Tibial artery (tissue), 4 donors: ENCODE data around the gene SRMS.

Experiments
- DNase-seq, 2 donors: peaks; one replicate each; pipeline ENCODE4 v3.0.0-alpha.2; 2019
- H3K27ac ChIP-seq, 2 donors: fragments of 200-600 bp; sonication (generic) in 1 of 2; 1 replicate in 1 of 2; 2 replicates in 1 of 2; pipeline ENCODE4 v1.5.1; 2018 to 2019; ENCODE audit warnings: mild to moderate bottlenecking in 1 of 2
- H3K27me3 ChIP-seq, 2 donors: fragments of 200-600 bp; sonication (generic) in 1 of 2; one replicate each; pipeline versions ENCODE4 v1.5.1 to v1.6.0; 2016 to 2019
- H3K36me3 ChIP-seq, 3 donors: fragments of 200-600 bp; sonication (generic) in 2 of 3; one replicate each; pipeline ENCODE4 v1.5.1; 2016 to 2019; ENCODE audit warnings: mild to moderate bottlenecking in 2 of 3
- H3K4me1 ChIP-seq, 4 donors: fragments of 200-600 bp; sonication (generic) in 2 of 4; 1 replicate in 3 of 4; 2 replicates in 1 of 4; pipeline ENCODE4 v1.5.1; 2016 to 2019
- H3K4me3 ChIP-seq, 2 donors: fragments of 200-600 bp; sonication (generic) in 1 of 2; 1 replicate in 1 of 2; 2 replicates in 1 of 2; pipeline ENCODE4 v1.5.1; 2018 to 2019; ENCODE audit warnings: mild to moderate bottlenecking in 2 of 2
- H3K9me3 ChIP-seq, 3 donors: fragments of 200-600 bp; sonication (generic) in 1 of 3; one replicate each; pipeline ENCODE4 v1.5.1; 2016 to 2019
- intact Hi-C: fragments of 100-400 bp; cut with DNase I; formaldehyde crosslinking; loops from one replicate; pipeline ENCODE4 v1.15.0; 2023; ENCODE audit warnings: low total_unique reads
- TF ChIP-seq, protein P1 (sequence below), 2 experiments: fragments of 200-600 bp in 1 of 2; fragments of 450-650 bp in 1 of 2; IDR thresholded peaks; one replicate each; pipeline ENCODE4 v1.5.1; 2017 to 2019; ENCODE audit warnings: antibody characterized with exemption in 2 of 2, mild to moderate bottlenecking in 1 of 2, moderate library complexity in 1 of 2

SRMS gene

GRCh38 chr20:63500902-63501817 is 46.4 kb downstream of the SRMS start:
- H3K27me3 ChIP-seq = peaks cover 0 to 83% of the 10 kb centered on the region in 2 donors
- TF ChIP-seq, protein P1, sequence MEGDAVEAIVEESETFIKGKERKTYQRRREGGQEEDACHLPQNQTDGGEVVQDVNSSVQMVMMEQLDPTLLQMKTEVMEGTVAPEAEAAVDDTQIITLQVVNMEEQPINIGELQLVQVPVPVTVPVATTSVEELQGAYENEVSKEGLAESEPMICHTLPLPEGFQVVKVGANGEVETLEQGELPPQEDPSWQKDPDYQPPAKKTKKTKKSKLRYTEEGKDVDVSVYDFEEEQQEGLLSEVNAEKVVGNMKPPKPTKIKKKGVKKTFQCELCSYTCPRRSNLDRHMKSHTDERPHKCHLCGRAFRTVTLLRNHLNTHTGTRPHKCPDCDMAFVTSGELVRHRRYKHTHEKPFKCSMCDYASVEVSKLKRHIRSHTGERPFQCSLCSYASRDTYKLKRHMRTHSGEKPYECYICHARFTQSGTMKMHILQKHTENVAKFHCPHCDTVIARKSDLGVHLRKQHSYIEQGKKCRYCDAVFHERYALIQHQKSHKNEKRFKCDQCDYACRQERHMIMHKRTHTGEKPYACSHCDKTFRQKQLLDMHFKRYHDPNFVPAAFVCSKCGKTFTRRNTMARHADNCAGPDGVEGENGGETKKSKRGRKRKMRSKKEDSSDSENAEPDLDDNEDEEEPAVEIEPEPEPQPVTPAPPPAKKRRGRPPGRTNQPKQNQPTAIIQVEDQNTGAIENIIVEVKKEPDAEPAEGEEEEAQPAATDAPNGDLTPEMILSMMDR (IDR thresholded peaks at IDR 0.05) = no peak
- intact Hi-C loops = no loop called here
- H3K4me3 ChIP-seq = no peak overlapping the region
- peaks cover 0 to 32% (median 26%) of the 10 kb centered on the region in 4 donors for H3K4me1 ChIP-seq
- peaks cover 0 to 18% (median 17%) of the 10 kb centered on the region in 3 donors for H3K9me3 ChIP-seq
- H3K36me3 ChIP-seq = no peaks in the 10 kb centered on the region
- no peak overlapping the region for H3K27ac ChIP-seq
- DNase-seq = no peak

DNA sequence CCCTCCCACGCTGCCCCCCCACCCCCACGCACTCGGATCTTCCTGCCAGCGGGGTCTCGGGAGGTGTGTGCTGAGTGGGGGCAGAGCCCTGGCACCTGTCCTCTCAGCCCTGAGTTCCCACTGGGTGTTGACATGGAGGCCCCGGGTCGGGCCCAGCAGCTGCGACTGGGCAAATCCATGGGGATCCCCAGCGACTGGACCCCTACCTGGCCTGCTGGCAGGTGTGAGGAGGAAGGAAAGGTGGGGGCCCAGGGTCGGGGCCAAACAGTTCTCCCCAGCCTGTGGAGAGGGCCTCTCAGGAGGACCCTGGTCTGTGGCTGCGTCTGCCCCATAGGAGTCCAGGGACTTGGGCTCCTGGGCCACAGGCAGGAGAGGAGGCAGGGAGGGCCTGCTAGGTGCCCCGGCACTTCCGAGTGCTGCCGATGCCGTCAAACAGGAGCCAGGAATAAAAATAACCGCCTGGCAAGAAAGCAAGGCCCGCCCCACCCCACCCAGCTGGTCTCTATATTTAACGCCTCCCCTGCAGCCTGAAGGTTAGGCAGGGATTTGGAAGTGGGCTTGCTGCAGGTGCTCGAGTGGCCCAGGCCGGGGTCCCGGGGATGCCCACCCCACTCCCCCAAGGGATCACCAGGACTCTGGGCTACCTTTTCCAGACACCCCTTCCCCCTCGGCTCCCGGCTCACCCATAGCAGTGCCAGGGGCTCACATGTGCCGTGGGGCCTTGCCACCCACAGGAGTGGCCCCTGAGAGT is 47.2 kb downstream of the SRMS start:
- intact Hi-C loops = no loop called here
- peaks cover 0 to 84% of the 10 kb centered on the region in 2 donors for H3K27me3 ChIP-seq
- no peaks in the 10 kb centered on the region for H3K36me3 ChIP-seq
- DNase-seq = no peak
- TF ChIP-seq, protein P1 (IDR thresholded peaks at IDR 0.05) = no peak
- H3K27ac ChIP-seq = no peak overlapping the region
- no peak overlapping the region for H3K4me3 ChIP-seq
- H3K4me1 ChIP-seq = peaks cover 0 to 35% (median 28%) of the 10 kb centered on the region in 4 donors
- H3K9me3 ChIP-seq = peaks cover 0 to 12% (median 11%) of the 10 kb centered on the region in 3 donors

DNA sequence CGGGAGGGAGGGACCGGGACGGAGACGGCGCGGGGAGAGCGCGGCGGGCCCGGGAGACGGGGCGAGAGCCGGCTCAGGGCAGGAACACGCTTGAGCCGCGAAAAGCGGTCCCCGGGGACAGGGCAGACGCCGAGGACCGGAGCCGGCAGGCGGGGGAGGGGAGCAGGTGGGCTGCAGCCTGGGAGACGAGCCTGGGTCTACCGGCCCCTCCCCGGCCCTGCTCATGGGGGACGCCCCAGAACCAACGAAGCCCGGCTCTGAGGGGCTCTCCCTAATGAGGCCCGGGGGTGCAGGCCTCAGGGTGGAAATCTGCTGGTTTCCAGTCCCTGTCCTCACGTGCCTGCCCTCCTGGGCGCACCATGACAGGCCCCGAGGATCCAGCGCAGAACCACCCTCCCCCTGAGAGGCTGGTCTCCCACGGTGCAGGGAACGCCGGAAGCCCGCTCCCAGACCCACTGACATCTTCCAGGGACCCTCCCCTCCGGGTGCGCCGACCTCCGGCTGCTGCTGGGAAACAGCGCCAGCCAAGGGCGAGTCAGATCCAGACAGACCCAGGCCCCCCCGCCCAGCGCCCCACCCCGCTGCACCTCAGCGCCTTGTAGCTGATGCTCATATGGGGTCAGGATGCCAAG is 48.1 kb downstream of the SRMS start:
- peaks cover 0 to 91% of the 10 kb centered on the region in 2 donors for H3K27me3 ChIP-seq
- intact Hi-C loops = no loop called here
- no peak for DNase-seq

GRCh38 chr20:63498960-63499337 is 48.6 kb downstream of the SRMS start, which contains the start of gene EEF1A2:
Gene EEF1A2, minus strand, starts transcription at chr20:63499083. Its CDS starts 1,320 bp downstream, at chr20:63497763.
- Histone ChIP-seq H3K4me1 (peaks cover 0 to 35% (median 28%) of the 10 kb centered on the region in 4 donors), H3K9me3 (no peaks in the 10 kb centered on the region), H3K27ac (no peak within 1 kb of the TSS), H3K4me3 (peak within 1 kb of the TSS; percentile 28 to 41), H3K27me3 (peaks cover 0 to 96% of the 10 kb centered on the region in 2 donors), H3K36me3 (no peaks in the 10 kb centered on the region)
- DNase-seq = no peak
- TF ChIP-seq, protein P1 (IDR thresholded peaks at IDR 0.05) = no peak
- intact Hi-C loops = no loop called here

More for the DNA sequence above, 48.1 kb downstream of the SRMS start:
- Histone ChIP-seq H3K9me3 (peaks cover 0 to 3% (median 2%) of the 10 kb centered on the region in 3 donors), H3K4me1 (peaks cover 0 to 35% (median 28%) of the 10 kb centered on the region in 4 donors), H3K4me3 (peak overlapping the region; percentile 28 to 41), H3K36me3 (no peaks in the 10 kb centered on the region), H3K27ac (no peak overlapping the region)
- TF ChIP-seq, protein P1 (IDR thresholded peaks at IDR 0.05) = no peak
